DOHH2 (cell line): ENCODE measurements around the gene CARF.
"Not testable (repeated sequence)": the region's sequence is repeated elsewhere in the genome, so short reads cannot be mapped to it uniquely, and the experiment has no call there.

Experiments used
- EZH2phosphoT487 ChIP-seq: fragments of 200-600 bp; sonication (generic); IDR thresholded peaks from 2 replicates; pipeline ENCODE4 v1.6.1; 2017; ENCODE audit warnings: borderline replicate concordance, mild to moderate bottlenecking, antibody characterized with exemption, low read length, moderate library complexity, mixed read lengths
- TF ChIP-seq, protein P1 (sequence below): fragments of 200-600 bp; sonication (generic); IDR thresholded peaks from one replicate; pipeline ENCODE4 v1.5.1; 2014; ENCODE audit warnings: antibody characterized with exemption, mild to moderate bottlenecking, low read depth, low read length; ENCODE audit not compliant: poor library complexity, severe bottlenecking

GRCh38 chr2:202912342-202913201 lies 497 bp downstream of the CARF start:
- TF ChIP-seq EZH2phosphoT487, result not testable (repeated sequence)
- TF ChIP-seq, protein P1, sequence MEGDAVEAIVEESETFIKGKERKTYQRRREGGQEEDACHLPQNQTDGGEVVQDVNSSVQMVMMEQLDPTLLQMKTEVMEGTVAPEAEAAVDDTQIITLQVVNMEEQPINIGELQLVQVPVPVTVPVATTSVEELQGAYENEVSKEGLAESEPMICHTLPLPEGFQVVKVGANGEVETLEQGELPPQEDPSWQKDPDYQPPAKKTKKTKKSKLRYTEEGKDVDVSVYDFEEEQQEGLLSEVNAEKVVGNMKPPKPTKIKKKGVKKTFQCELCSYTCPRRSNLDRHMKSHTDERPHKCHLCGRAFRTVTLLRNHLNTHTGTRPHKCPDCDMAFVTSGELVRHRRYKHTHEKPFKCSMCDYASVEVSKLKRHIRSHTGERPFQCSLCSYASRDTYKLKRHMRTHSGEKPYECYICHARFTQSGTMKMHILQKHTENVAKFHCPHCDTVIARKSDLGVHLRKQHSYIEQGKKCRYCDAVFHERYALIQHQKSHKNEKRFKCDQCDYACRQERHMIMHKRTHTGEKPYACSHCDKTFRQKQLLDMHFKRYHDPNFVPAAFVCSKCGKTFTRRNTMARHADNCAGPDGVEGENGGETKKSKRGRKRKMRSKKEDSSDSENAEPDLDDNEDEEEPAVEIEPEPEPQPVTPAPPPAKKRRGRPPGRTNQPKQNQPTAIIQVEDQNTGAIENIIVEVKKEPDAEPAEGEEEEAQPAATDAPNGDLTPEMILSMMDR, result not testable (repeated sequence)
